Lower leg skin (tissue), 3 donors: ENCODE results near the gene AOC2.
"Not testable (repeated sequence)": the region's sequence is repeated elsewhere in the genome, so short reads cannot be mapped to it uniquely, and the experiment has no call there.

Experiments used
- POLR2A ChIP-seq, 2 donors: fragments of 450-650 bp; IDR thresholded peaks; one replicate each; pipeline ENCODE4 v1.6.1; 2016 to 2017; ENCODE audit warnings: antibody characterized with exemption in 2 of 2, mild to moderate bottlenecking in 1 of 2, moderate library complexity in 1 of 2
- TF ChIP-seq, protein P1 (sequence below), 3 donors: fragments of 450-650 bp; IDR thresholded peaks; one replicate each; pipeline ENCODE4 v1.5.1; 2016; ENCODE audit warnings: antibody characterized with exemption in 3 of 3, mild to moderate bottlenecking in 3 of 3, moderate library complexity in 2 of 3

DNA sequence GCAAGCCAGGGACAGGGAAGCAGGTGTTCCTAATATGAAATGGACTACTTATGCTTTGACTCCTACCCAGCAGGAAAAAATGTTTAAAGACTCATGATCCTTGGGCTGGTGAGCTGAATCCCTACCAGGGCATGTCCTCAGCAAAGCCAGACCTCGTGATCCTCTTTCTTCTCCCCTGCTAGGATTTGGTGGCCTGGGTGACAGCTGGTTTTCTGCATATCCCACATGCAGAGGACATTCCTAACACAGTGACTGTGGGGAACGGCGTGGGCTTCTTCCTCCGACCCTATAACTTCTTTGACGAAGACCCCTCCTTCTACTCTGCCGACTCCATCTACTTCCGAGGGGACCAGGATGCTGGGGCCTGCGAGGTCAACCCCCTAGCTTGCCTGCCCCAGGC lies 11.7 kb downstream of the AOC2 start:
- TF ChIP-seq, protein P1, sequence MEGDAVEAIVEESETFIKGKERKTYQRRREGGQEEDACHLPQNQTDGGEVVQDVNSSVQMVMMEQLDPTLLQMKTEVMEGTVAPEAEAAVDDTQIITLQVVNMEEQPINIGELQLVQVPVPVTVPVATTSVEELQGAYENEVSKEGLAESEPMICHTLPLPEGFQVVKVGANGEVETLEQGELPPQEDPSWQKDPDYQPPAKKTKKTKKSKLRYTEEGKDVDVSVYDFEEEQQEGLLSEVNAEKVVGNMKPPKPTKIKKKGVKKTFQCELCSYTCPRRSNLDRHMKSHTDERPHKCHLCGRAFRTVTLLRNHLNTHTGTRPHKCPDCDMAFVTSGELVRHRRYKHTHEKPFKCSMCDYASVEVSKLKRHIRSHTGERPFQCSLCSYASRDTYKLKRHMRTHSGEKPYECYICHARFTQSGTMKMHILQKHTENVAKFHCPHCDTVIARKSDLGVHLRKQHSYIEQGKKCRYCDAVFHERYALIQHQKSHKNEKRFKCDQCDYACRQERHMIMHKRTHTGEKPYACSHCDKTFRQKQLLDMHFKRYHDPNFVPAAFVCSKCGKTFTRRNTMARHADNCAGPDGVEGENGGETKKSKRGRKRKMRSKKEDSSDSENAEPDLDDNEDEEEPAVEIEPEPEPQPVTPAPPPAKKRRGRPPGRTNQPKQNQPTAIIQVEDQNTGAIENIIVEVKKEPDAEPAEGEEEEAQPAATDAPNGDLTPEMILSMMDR (IDR thresholded peaks at IDR 0.05) = not testable (repeated sequence)
- TF ChIP-seq POLR2A (IDR thresholded peaks at IDR 0.05) = not testable (repeated sequence)
